OCI-M2 (cell line): ENCODE measurements around the gene BATF3.

Experiments used
- DNase-seq: peaks from one replicate; lab custom pipeline; 2025; ENCODE audit not compliant: unreplicated experiment; lab: John Stamatoyannopoulos, UW

Gene BATF3

GRCh38 chr1:212710566-212710965 is 10.9 kb upstream of the BATF3 start:
- DNase-seq: no peak

GRCh38 chr1:212703991-212704564 is 4.4 kb upstream of the BATF3 start:
- no peak for DNase-seq

- no peak for DNase-seq
Measured at GRCh38 chr1:212702672-212703071, 3.0 kb upstream of the BATF3 start.

- DNase-seq: no peak
Measured at GRCh38 chr1:212701910-212702309, 2.3 kb upstream of the BATF3 start.

- DNase-seq: no peak
Measured at GRCh38 chr1:212700892-212701819, 1.5 kb upstream of the BATF3 start.

GRCh38 chr1:212700223-212700891 is 717 bp upstream of the BATF3 start:
- DNase-seq: no peak

GRCh38 chr1:212699104-212699624 is 476 bp downstream of the BATF3 start:
- DNase-seq: no peak

GRCh38 chr1:212698467-212699103 is 1.1 kb downstream of the BATF3 start:
- DNase-seq: no peak

GRCh38 chr1:212696721-212697331 is 2.8 kb downstream of the BATF3 start:
- no peak for DNase-seq

- DNase-seq: no peak
Measured at GRCh38 chr1:212692774-212693644, 6.6 kb downstream of the BATF3 start.

- DNase-seq: no peak
Measured at GRCh38 chr1:212691561-212692071, 8.0 kb downstream of the BATF3 start.

- DNase-seq: no peak
Measured at GRCh38 chr1:212690816-212691403, 8.7 kb downstream of the BATF3 start.

GRCh38 chr1:212689758-212690529 is 9.7 kb downstream of the BATF3 start:
- no peak for DNase-seq

- DNase-seq: no peak
Measured at GRCh38 chr1:212689196-212689725, 10.4 kb downstream of the BATF3 start.

- DNase-seq: no peak
Measured at GRCh38 chr1:212688341-212689047, 11.1 kb downstream of the BATF3 start.

GRCh38 chr1:212687811-212688210 is 11.8 kb downstream of the BATF3 start:
- DNase-seq: no peak

- DNase-seq: no peak
Measured at GRCh38 chr1:212686591-212686990, 13.0 kb downstream of the BATF3 start.

- DNase-seq: no peak
Measured at GRCh38 chr1:212686069-212686468, 13.6 kb downstream of the BATF3 start.
